Mesendoderm (in vitro differentiated cells): ENCODE data around the gene TRAK1. TPM values are rescaled to one million over a fixed set of nuclear protein-coding genes. Genes with fewer than 3 reads are reported as not detected.
"Not testable (repeated sequence)": the region's sequence is repeated elsewhere in the genome, so short reads cannot be mapped to it uniquely, and the experiment has no call there.

Source experiments
- DNase-seq: peaks from one replicate; pipeline ENCODE4 v3.0.0; 2013
- H2AK5ac ChIP-seq: 2 replicates; pipeline ENCODE4 v1.6.1; 2013; ENCODE audit warnings: low read length, inconsistent platforms
- H2BK120ac ChIP-seq: 2 replicates; pipeline ENCODE4 v1.6.1; 2013; ENCODE audit warnings: low read depth, mild to moderate bottlenecking, low read length, moderate library complexity, mixed read lengths
- H2BK15ac ChIP-seq: replicated peaks from 2 replicates; pipeline ENCODE4 v1.6.1; 2013; ENCODE audit warnings: low read depth, mild to moderate bottlenecking, moderate library complexity
- H2BK5ac ChIP-seq: 2 replicates; pipeline ENCODE4 v1.6.1; 2013; ENCODE audit warnings: low read length, inconsistent platforms
- H3K18ac ChIP-seq: 2 replicates; pipeline ENCODE4 v1.6.1; 2013; ENCODE audit warnings: mild to moderate bottlenecking, low read length, mixed read lengths
- H3K23ac ChIP-seq: one replicate; pipeline ENCODE4 v1.6.1; 2013; ENCODE audit warnings: low read length
- H3K27ac ChIP-seq: 2 replicates; pipeline ENCODE4 v1.5.1; 2013; ENCODE audit warnings: low read depth, mild to moderate bottlenecking, inconsistent platforms, low read length, moderate library complexity
- H3K27me3 ChIP-seq: 2 replicates; pipeline ENCODE4 v1.6.1; 2013; ENCODE audit warnings: low read length, control low read depth, mild to moderate bottlenecking, inconsistent platforms; ENCODE audit not compliant: insufficient read depth, poor library complexity
- H3K36me3 ChIP-seq: 2 replicates; pipeline ENCODE4 v1.6.1; 2013; ENCODE audit warnings: low read length, inconsistent platforms; ENCODE audit not compliant: control insufficient read depth, insufficient read depth
- H3K4ac ChIP-seq: one replicate; pipeline ENCODE4 v1.6.1; 2013; ENCODE audit warnings: low read depth, mild to moderate bottlenecking, low read length, moderate library complexity
- H3K4me1 ChIP-seq: 2 replicates; pipeline ENCODE4 v1.6.1; 2013; ENCODE audit warnings: low read depth, low read length, inconsistent platforms; ENCODE audit not compliant: control insufficient read depth
- H3K4me2 ChIP-seq: 2 replicates; pipeline ENCODE4 v1.6.1; 2013; ENCODE audit warnings: low read length
- H3K4me3 ChIP-seq: 2 replicates; pipeline ENCODE4 v1.5.1; 2013; ENCODE audit warnings: mild to moderate bottlenecking, low read length
- H3K56ac ChIP-seq: one replicate; pipeline ENCODE4 v1.6.1; 2013; ENCODE audit warnings: low read length
- H3K79me1 ChIP-seq: 2 replicates; pipeline ENCODE4 v1.6.1; 2013; ENCODE audit warnings: low read length, inconsistent platforms
- H3K79me2 ChIP-seq: 2 replicates; pipeline ENCODE4 v1.6.1; 2013; ENCODE audit warnings: mild to moderate bottlenecking, low read length; ENCODE audit not compliant: control insufficient read depth, insufficient read depth
- H3K9ac ChIP-seq: 2 replicates; pipeline ENCODE4 v1.6.1; 2013; ENCODE audit warnings: low read length, inconsistent platforms
- H4K5ac ChIP-seq: one replicate; pipeline ENCODE4 v1.6.1; 2013; ENCODE audit warnings: low read length
- H4K8ac ChIP-seq: one replicate; pipeline ENCODE4 v1.6.1; 2013; ENCODE audit warnings: low read depth, mild to moderate bottlenecking, control low read depth, low read length, moderate library complexity
- WGBS: extraction: QIAGEN DNeasy Blood & Tissue Kit; methylation state at CpG from one replicate; pipeline ENCODE4 v1.1.7; 2013; ENCODE audit warnings: low lambda C conversion rate, missing lambda C conversion rate; ENCODE audit not compliant: insufficient coverage; ENCODE audit errors: extremely low coverage; 5-methylcytosine and 5-hydroxymethylcytosine counted together
- polyA plus RNA-seq, 2 experiments: library from polyadenylated mRNA; stranded (reverse); fragments of 200-250 nt; gene quantifications; one replicate each; pipeline ENCODE4 v1.2.3, GENCODE V29; 2013

The TRAK1 gene
- 20.1 TPM for polyA plus RNA-seq (2013, experiment 1 of 2)
- polyA plus RNA-seq (2013, experiment 2 of 2), result 19.9 TPM

GRCh38 chr3:42090973-42091731 is at the start of gene TRAK1:
Gene TRAK1, plus strand, starts transcription at chr3:42091357. Its CDS starts 113 bp downstream, at chr3:42091470.
- no peak within 1 kb of the TSS for H2BK5ac ChIP-seq
- no peak within 1 kb of the TSS for H2AK5ac ChIP-seq
- H3K79me2 ChIP-seq, result no peaks in the 10 kb centered on the region
- H4K8ac ChIP-seq, result no peak within 1 kb of the TSS
- WGBS, result no CpG with 5 or more reads among the region's 14 CpGs
- no peak within 1 kb of the TSS for H2BK120ac ChIP-seq
- H3K79me1 ChIP-seq, result no peaks in the 10 kb centered on the region
- no peak within 1 kb of the TSS for H4K5ac ChIP-seq
- no peak within 1 kb of the TSS for H2BK15ac ChIP-seq
- peak within 1 kb of the TSS; percentile 39 for H3K23ac ChIP-seq
- no peak for DNase-seq
- H3K27me3 ChIP-seq, result no peaks in the 10 kb centered on the region
- no peak within 1 kb of the TSS for H3K27ac ChIP-seq
- no peak within 1 kb of the TSS for H3K56ac ChIP-seq
- no peaks in the 10 kb centered on the region for H3K4me1 ChIP-seq
- H3K4me3 ChIP-seq, result no peak within 1 kb of the TSS
- H3K9ac ChIP-seq, result no peak within 1 kb of the TSS
- no peak within 1 kb of the TSS for H3K18ac ChIP-seq
- no peak within 1 kb of the TSS for H3K4me2 ChIP-seq
- no peak within 1 kb of the TSS for H3K4ac ChIP-seq
- H3K36me3 ChIP-seq, result no peaks in the 10 kb centered on the region

DNA sequence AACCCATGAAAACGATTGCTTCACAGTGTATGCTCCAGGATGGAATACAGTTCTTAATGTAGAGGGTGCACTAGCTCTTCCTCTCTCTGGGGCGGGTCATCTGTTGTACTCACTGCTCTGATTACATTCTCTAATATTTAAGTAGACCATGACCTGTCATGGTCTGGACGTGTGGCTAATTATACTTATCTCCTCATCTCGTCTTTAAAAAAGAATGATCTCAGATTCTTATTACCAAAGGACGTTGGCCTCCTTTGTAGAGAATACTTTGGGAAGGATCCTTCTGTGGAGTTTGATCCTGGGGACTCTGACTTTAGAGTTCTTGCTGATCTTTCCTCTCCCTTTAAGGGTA is 48.4 kb upstream of the TRAK1 start:
- H3K18ac ChIP-seq, result no peak overlapping the region
- H3K36me3 ChIP-seq, result no peaks in the 10 kb centered on the region
- peaks cover 11% of the 10 kb centered on the region for H3K79me2 ChIP-seq
- peak overlapping the region; percentile 63 for H3K27ac ChIP-seq
- no peaks in the 10 kb centered on the region for H3K27me3 ChIP-seq
- H3K56ac ChIP-seq, result peak overlapping the region; percentile 93
- no peaks in the 10 kb centered on the region for H3K4me1 ChIP-seq
- WGBS, result no CpG with 5 or more reads among the region's 5 CpGs
- no peak overlapping the region for H2BK15ac ChIP-seq
- H3K4me2 ChIP-seq, result no peak overlapping the region
- peak overlapping the region; percentile 66 for H3K9ac ChIP-seq
- H2BK5ac ChIP-seq, result no peak overlapping the region
- DNase-seq, result no peak
- no peak overlapping the region for H3K4ac ChIP-seq
- H4K8ac ChIP-seq, result no peak overlapping the region
- no peak overlapping the region for H4K5ac ChIP-seq
- no peak overlapping the region for H2BK120ac ChIP-seq
- H3K79me1 ChIP-seq, result peaks cover 7% of the 10 kb centered on the region
- H3K23ac ChIP-seq, result no peak overlapping the region
- no peak overlapping the region for H2AK5ac ChIP-seq
- no peak overlapping the region for H3K4me3 ChIP-seq

DNA sequence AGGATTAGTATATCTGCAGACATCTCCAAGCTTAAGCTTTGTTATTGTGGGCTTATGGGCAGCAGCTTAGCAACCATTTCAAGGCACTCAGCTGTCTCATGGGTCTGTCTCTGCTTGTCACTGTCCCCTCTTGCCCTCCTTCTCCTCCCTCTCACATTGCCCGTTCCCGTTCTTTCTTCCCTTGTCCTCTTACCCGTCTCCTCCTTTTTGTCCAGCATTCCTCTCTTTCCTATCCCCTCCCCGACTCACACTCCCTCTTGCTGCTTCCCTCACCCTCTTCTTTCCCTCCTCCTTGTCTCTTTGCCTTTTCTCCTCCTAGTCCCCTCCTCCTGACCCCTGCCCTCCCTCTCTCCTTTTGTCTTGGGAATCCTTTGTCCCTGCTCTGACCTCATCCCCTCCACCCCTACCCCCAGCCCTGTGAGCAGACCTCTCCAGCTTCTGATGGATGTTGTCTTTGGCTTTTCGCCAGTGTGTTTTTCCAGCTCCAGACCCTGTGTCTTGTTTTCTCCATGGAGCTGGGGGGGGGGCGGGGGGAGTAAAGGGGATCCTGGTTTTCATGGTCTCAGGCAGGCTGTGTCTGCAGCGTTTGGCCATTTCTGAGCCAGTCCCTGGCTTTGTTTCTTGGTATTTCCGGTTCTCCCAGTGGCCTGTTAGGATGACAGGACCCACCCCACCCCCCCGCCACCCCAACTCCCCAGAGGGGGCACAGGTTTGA is 47.9 kb upstream of the TRAK1 start:
- no peaks in the 10 kb centered on the region for H3K27me3 ChIP-seq
- H3K79me2 ChIP-seq, result peaks cover 8% of the 10 kb centered on the region
- H3K4me3 ChIP-seq, result no peak overlapping the region
- no peaks in the 10 kb centered on the region for H3K36me3 ChIP-seq
- no CpG with 5 or more reads among the region's 9 CpGs for WGBS
- H2AK5ac ChIP-seq, result no peak overlapping the region
- H2BK15ac ChIP-seq, result no peak overlapping the region
- H3K27ac ChIP-seq, result peak overlapping the region; percentile 63
- H3K9ac ChIP-seq, result peak overlapping the region; percentile 66
- no peak overlapping the region for H4K5ac ChIP-seq
- no peak overlapping the region for H3K23ac ChIP-seq
- H3K4ac ChIP-seq, result peak overlapping the region; percentile 77
- peak overlapping the region; percentile 93 for H3K56ac ChIP-seq
- peaks cover 7% of the 10 kb centered on the region for H3K79me1 ChIP-seq
- peak overlapping the region; percentile 26 for H3K4me2 ChIP-seq
- peak overlapping the region; percentile 93 for H4K8ac ChIP-seq
- peaks cover 2% of the 10 kb centered on the region for H3K4me1 ChIP-seq
- peak overlapping the region; percentile 29 for H2BK120ac ChIP-seq
- DNase-seq, result peak; percentile 97
- peak overlapping the region; percentile 91 for H3K18ac ChIP-seq
- peak overlapping the region; percentile 61 for H2BK5ac ChIP-seq

GRCh38 chr3:42045708-42046243 is 45.4 kb upstream of the TRAK1 start:
- H3K23ac ChIP-seq, result no peak overlapping the region
- no peak overlapping the region for H3K4me3 ChIP-seq
- no peak overlapping the region for H2BK15ac ChIP-seq
- peaks cover 3% of the 10 kb centered on the region for H3K4me1 ChIP-seq
- no peak overlapping the region for H2BK120ac ChIP-seq
- no peak overlapping the region for H4K8ac ChIP-seq
- H3K27ac ChIP-seq, result no peak overlapping the region
- no CpG with 5 or more reads among the region's 2 CpGs for WGBS
- H4K5ac ChIP-seq, result no peak overlapping the region
- H3K79me1 ChIP-seq, result peaks cover 7% of the 10 kb centered on the region
- no peak overlapping the region for H3K4ac ChIP-seq
- H3K18ac ChIP-seq, result peak overlapping the region; percentile 47
- no peak overlapping the region for H3K56ac ChIP-seq
- H2BK5ac ChIP-seq, result no peak overlapping the region
- no peaks in the 10 kb centered on the region for H3K27me3 ChIP-seq
- no peaks in the 10 kb centered on the region for H3K36me3 ChIP-seq
- H3K9ac ChIP-seq, result no peak overlapping the region
- H3K79me2 ChIP-seq, result peaks cover 11% of the 10 kb centered on the region
- no peak for DNase-seq
- H2AK5ac ChIP-seq, result no peak overlapping the region
- H3K4me2 ChIP-seq, result no peak overlapping the region

DNA sequence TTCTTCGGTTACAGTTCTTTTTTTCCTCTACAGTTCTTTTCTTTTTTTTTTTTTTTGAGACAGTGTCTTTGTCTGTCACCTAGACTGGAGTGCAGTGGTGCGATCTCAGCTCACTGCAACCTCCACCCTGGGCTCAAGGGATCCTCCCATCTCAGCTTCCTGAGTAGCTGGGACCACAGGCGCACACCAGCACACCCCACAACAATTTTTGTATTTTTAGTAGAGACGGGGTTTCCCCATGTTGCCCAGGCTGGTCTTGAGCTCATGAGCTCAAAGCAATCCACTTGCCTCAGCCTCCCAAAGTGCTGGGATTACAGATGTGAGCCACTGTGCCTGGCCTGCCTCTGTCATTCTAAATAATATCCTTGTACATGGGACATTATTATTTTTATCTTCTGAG is 42.6 kb upstream of the TRAK1 start:
- H2BK120ac ChIP-seq, H3K9ac ChIP-seq, H2BK15ac ChIP-seq, H2BK5ac ChIP-seq, H4K5ac ChIP-seq, H2AK5ac ChIP-seq, H4K8ac ChIP-seq, H3K23ac ChIP-seq, H3K4me3 ChIP-seq, H3K79me1 ChIP-seq, DNase-seq, H3K56ac ChIP-seq, H3K4me2 ChIP-seq, H3K18ac ChIP-seq, H3K27me3 ChIP-seq, H3K27ac ChIP-seq, H3K36me3 ChIP-seq, H3K4ac ChIP-seq: not testable (repeated sequence)
- peaks cover 11% of the 10 kb centered on the region for H3K79me2 ChIP-seq
- H3K4me1 ChIP-seq, result peaks cover 16% of the 10 kb centered on the region
- no CpG with 5 or more reads among the region's 4 CpGs for WGBS
